ENCODE data around the gene POLR3E. TPM values are rescaled to one million over a fixed set of nuclear protein-coding genes. Genes with fewer than 3 reads are reported as not detected.

POLR3E gene
- total RNA-seq, 2 experiments from 2014 or later, result 74.5 to 107 TPM

GRCh38 chr16:22336581-22336980 lies 39.4 kb downstream of the POLR3E start:
- Histone ChIP-seq H3K4me3 (ENCODE audit: low read depth, low read length, poor library complexity, severe bottlenecking) (no peak overlapping the region), H3K36me3 (ENCODE audit: insufficient read depth, low read length) (peaks cover 70% of the 10 kb centered on the region), H3K27ac (ENCODE audit: low read depth, low read length, poor library complexity, severe bottlenecking) (no peak overlapping the region), H3K4me1 (ENCODE audit: insufficient read depth, low read length, poor library complexity, severe bottlenecking) (no peaks in the 10 kb centered on the region), H4K20me1 (ENCODE audit: insufficient read depth, low read length) (no peaks in the 10 kb centered on the region), H3K9me3 (ENCODE audit: low read length) (peaks cover 25% of the 10 kb centered on the region), H3K79me2 (ENCODE audit: insufficient read depth, low read depth, low read length) (no peaks in the 10 kb centered on the region), H2AFZ (ENCODE audit: low read length) (no peak overlapping the region), H3K9me2 (ENCODE audit: insufficient read depth, low read length) (no peaks in the 10 kb centered on the region), H3K4me2 (ENCODE audit: low read length) (no peak overlapping the region)
- ChIA-PET POLR2A (no interaction called here), CTCF (ENCODE audit: unreplicated experiment) (no interaction called here)
- BruUV-seq (replicated peaks), result no TSS peak
- no peak for DNase-seq (ENCODE audit: low spot score)
- intact Hi-C loops (cut with micrococcal nuclease; ENCODE audit: unreplicated experiment), result no loop called here
- no peak for TF ChIP-seq CTCF (conservative IDR thresholded peaks at IDR 0.05; ENCODE audit: low read length)
- no peak for TF ChIP-seq EZH2phosphoT487 (IDR thresholded peaks at IDR 0.05; ENCODE audit: borderline replicate concordance, low read depth, low read length)

- peaks cover 69% of the 10 kb centered on the region for H3K36me3 ChIP-seq (ENCODE audit: insufficient read depth, low read length)
- no peaks in the 10 kb centered on the region for H3K4me1 ChIP-seq (ENCODE audit: insufficient read depth, low read length, poor library complexity, severe bottlenecking)
- no peak for TF ChIP-seq EZH2phosphoT487 (IDR thresholded peaks at IDR 0.05; ENCODE audit: borderline replicate concordance, low read depth, low read length)
- TF ChIP-seq CTCF (conservative IDR thresholded peaks at IDR 0.05; ENCODE audit: low read length), result no peak
- POLR2A ChIA-PET, result no interaction called here
- no peak overlapping the region for H2AFZ ChIP-seq (ENCODE audit: low read length)
- H4K20me1 ChIP-seq (ENCODE audit: insufficient read depth, low read length), result no peaks in the 10 kb centered on the region
- peaks cover 25% of the 10 kb centered on the region for H3K9me3 ChIP-seq (ENCODE audit: low read length)
- no peak overlapping the region for H3K4me3 ChIP-seq (ENCODE audit: low read depth, low read length, poor library complexity, severe bottlenecking)
- intact Hi-C loops (cut with micrococcal nuclease; ENCODE audit: unreplicated experiment), result no loop called here
- CTCF ChIA-PET (ENCODE audit: unreplicated experiment), result no interaction called here
- BruUV-seq (replicated peaks), result no TSS peak
- no peak overlapping the region for H3K4me2 ChIP-seq (ENCODE audit: low read length)
- H3K27ac ChIP-seq (ENCODE audit: low read depth, low read length, poor library complexity, severe bottlenecking), result no peak overlapping the region
- no peak for DNase-seq (ENCODE audit: low spot score)
- H3K9me2 ChIP-seq (ENCODE audit: insufficient read depth, low read length), result no peaks in the 10 kb centered on the region
- H3K79me2 ChIP-seq (ENCODE audit: insufficient read depth, low read depth, low read length), result no peaks in the 10 kb centered on the region
These were observed 39.8 kb downstream of the POLR3E start for GRCh38 chr16:22337045-22337444.

GRCh38 chr16:22337849-22338635 lies 40.8 kb downstream of the POLR3E start:
- no peak overlapping the region for H3K4me2 ChIP-seq (ENCODE audit: low read length)
- TF ChIP-seq CTCF (conservative IDR thresholded peaks at IDR 0.05; ENCODE audit: low read length), result no peak
- no peak for TF ChIP-seq EZH2phosphoT487 (IDR thresholded peaks at IDR 0.05; ENCODE audit: borderline replicate concordance, low read depth, low read length)
- H3K36me3 ChIP-seq (ENCODE audit: insufficient read depth, low read length), result peaks cover 69% of the 10 kb centered on the region
- ChIA-PET CTCF (ENCODE audit: unreplicated experiment) (no interaction called here), POLR2A (no interaction called here)
- H3K9me2 ChIP-seq (ENCODE audit: insufficient read depth, low read length), result no peaks in the 10 kb centered on the region
- no peak overlapping the region for H3K4me3 ChIP-seq (ENCODE audit: low read depth, low read length, poor library complexity, severe bottlenecking)
- no peak overlapping the region for H3K27ac ChIP-seq (ENCODE audit: low read depth, low read length, poor library complexity, severe bottlenecking)
- intact Hi-C loops (cut with micrococcal nuclease; ENCODE audit: unreplicated experiment), result no loop called here
- no peaks in the 10 kb centered on the region for H3K79me2 ChIP-seq (ENCODE audit: insufficient read depth, low read depth, low read length)
- no peaks in the 10 kb centered on the region for H4K20me1 ChIP-seq (ENCODE audit: insufficient read depth, low read length)
- no peak overlapping the region for H2AFZ ChIP-seq (ENCODE audit: low read length)
- no TSS peak for BruUV-seq (replicated peaks)
- H3K4me1 ChIP-seq (ENCODE audit: insufficient read depth, low read length, poor library complexity, severe bottlenecking), result no peaks in the 10 kb centered on the region
- DNase-seq (ENCODE audit: low spot score), result no peak
- H3K9me3 ChIP-seq (ENCODE audit: low read length), result peaks cover 25% of the 10 kb centered on the region

All from OCI-LY7 (cell line).